GM23338 (cell line): ENCODE results near the gene AANAT.

ENCODE experiments used
- CREB1 ChIP-seq: fragments of 250-450 bp; sonication (Bioruptor Pico); IDR thresholded peaks from 2 replicates; pipeline ENCODE4 v1.5.0; 2020; ENCODE audit warnings: low read depth, mild to moderate bottlenecking, moderate library complexity
- CTCF ChIP-seq, 2 experiments: fragments of 200-600 bp in 1 of 2; sonication (generic) in 1 of 2; conservative IDR thresholded peaks; 2 replicates each; pipeline versions ENCODE4 v1.5.1 to v1.6.1; 2016 to 2017; ENCODE audit warnings: antibody characterized with exemption in 2 of 2, low read depth in 2 of 2, mild to moderate bottlenecking in 2 of 2, moderate library complexity in 1 of 2
- ETS1 ChIP-seq: IDR thresholded peaks from 2 replicates; pipeline ENCODE4 v1.6.1; 2016; ENCODE audit warnings: antibody characterized with exemption
- EZH2phosphoT487 ChIP-seq: fragments of 200-600 bp; sonication (generic); IDR thresholded peaks from one replicate; pipeline ENCODE4 v1.8.1; 2018; ENCODE audit warnings: antibody characterized with exemption; ENCODE audit not compliant: unreplicated experiment
- JUNB ChIP-seq: IDR thresholded peaks from one replicate; pipeline ENCODE4 v1.6.1; 2016; ENCODE audit warnings: antibody characterized with exemption; ENCODE audit not compliant: unreplicated experiment
- POLR2AphosphoS5 ChIP-seq: IDR thresholded peaks from 2 replicates; pipeline ENCODE4 v1.6.1; 2016; ENCODE audit warnings: antibody characterized with exemption, low read depth
- STAT1 ChIP-seq: IDR thresholded peaks from one replicate; pipeline ENCODE4 v1.6.1; 2016; ENCODE audit warnings: antibody characterized with exemption; ENCODE audit not compliant: unreplicated experiment
- TF ChIP-seq, protein P1 (sequence below): fragments of 250-450 bp; sonication (Bioruptor Pico); IDR thresholded peaks from 2 replicates; pipeline ENCODE4 v1.5.0; 2020; ENCODE audit warnings: mild to moderate bottlenecking, moderate library complexity
- TF ChIP-seq, protein P2 (sequence below): IDR thresholded peaks from one replicate; pipeline ENCODE4 v1.6.1; 2018; ENCODE audit warnings: antibody characterized with exemption; ENCODE audit not compliant: unreplicated experiment

GRCh38 chr17:76501018-76501826 is 33.8 kb downstream of the AANAT start, which contains the start of gene RHBDF2:
- no peak for TF ChIP-seq CREB1 (CRISPR knock-in tag)
- TF ChIP-seq CTCF (conservative IDR thresholded peaks at IDR 0.05; ENCODE audit: low read depth in 2 of 2), result no peak
- TF ChIP-seq STAT1, result no peak
- TF ChIP-seq POLR2AphosphoS5, result peak; percentile 82
- TF ChIP-seq, protein P1, sequence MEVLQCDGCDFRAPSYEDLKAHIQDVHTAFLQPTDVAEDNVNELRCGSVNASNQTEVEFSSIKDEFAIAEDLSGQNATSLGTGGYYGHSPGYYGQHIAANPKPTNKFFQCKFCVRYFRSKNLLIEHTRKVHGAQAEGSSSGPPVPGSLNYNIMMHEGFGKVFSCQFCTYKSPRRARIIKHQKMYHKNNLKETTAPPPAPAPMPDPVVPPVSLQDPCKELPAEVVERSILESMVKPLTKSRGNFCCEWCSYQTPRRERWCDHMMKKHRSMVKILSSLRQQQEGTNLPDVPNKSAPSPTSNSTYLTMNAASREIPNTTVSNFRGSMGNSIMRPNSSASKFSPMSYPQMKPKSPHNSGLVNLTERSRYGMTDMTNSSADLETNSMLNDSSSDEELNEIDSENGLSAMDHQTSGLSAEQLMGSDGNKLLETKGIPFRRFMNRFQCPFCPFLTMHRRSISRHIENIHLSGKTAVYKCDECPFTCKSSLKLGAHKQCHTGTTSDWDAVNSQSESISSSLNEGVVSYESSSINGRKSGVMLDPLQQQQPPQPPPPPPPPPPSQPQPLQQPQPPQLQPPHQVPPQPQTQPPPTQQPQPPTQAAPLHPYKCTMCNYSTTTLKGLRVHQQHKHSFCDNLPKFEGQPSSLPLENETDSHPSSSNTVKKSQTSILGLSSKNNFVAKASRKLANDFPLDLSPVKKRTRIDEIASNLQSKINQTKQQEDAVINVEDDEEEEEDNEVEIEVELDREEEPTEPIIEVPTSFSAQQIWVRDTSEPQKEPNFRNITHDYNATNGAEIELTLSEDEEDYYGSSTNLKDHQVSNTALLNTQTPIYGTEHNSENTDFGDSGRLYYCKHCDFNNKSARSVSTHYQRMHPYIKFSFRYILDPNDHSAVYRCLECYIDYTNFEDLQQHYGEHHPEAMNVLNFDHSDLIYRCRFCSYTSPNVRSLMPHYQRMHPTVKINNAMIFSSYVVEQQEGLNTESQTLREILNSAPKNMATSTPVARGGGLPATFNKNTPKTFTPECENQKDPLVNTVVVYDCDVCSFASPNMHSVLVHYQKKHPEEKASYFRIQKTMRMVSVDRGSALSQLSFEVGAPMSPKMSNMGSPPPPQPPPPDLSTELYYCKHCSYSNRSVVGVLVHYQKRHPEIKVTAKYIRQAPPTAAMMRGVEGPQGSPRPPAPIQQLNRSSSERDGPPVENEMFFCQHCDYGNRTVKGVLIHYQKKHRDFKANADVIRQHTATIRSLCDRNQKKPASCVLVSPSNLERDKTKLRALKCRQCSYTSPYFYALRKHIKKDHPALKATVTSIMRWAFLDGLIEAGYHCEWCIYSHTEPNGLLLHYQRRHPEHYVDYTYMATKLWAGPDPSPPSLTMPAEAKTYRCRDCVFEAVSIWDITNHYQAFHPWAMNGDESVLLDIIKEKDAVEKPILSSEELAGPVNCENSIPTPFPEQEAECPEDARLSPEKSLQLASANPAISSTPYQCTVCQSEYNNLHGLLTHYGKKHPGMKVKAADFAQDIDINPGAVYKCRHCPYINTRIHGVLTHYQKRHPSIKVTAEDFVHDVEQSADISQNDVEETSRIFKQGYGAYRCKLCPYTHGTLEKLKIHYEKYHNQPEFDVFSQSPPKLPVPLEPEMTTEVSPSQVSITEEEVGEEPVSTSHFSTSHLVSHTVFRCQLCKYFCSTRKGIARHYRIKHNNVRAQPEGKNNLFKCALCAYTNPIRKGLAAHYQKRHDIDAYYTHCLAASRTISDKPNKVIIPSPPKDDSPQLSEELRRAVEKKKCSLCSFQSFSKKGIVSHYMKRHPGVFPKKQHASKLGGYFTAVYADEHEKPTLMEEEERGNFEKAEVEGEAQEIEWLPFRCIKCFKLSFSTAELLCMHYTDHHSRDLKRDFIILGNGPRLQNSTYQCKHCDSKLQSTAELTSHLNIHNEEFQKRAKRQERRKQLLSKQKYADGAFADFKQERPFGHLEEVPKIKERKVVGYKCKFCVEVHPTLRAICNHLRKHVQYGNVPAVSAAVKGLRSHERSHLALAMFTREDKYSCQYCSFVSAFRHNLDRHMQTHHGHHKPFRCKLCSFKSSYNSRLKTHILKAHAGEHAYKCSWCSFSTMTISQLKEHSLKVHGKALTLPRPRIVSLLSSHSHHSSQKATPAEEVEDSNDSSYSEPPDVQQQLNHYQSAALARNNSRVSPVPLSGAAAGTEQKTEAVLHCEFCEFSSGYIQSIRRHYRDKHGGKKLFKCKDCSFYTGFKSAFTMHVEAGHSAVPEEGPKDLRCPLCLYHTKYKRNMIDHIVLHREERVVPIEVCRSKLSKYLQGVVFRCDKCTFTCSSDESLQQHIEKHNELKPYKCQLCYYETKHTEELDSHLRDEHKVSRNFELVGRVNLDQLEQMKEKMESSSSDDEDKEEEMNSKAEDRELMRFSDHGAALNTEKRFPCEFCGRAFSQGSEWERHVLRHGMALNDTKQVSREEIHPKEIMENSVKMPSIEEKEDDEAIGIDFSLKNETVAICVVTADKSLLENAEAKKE, result no peak
- TF ChIP-seq ETS1, result no peak
- TF ChIP-seq, protein P2, sequence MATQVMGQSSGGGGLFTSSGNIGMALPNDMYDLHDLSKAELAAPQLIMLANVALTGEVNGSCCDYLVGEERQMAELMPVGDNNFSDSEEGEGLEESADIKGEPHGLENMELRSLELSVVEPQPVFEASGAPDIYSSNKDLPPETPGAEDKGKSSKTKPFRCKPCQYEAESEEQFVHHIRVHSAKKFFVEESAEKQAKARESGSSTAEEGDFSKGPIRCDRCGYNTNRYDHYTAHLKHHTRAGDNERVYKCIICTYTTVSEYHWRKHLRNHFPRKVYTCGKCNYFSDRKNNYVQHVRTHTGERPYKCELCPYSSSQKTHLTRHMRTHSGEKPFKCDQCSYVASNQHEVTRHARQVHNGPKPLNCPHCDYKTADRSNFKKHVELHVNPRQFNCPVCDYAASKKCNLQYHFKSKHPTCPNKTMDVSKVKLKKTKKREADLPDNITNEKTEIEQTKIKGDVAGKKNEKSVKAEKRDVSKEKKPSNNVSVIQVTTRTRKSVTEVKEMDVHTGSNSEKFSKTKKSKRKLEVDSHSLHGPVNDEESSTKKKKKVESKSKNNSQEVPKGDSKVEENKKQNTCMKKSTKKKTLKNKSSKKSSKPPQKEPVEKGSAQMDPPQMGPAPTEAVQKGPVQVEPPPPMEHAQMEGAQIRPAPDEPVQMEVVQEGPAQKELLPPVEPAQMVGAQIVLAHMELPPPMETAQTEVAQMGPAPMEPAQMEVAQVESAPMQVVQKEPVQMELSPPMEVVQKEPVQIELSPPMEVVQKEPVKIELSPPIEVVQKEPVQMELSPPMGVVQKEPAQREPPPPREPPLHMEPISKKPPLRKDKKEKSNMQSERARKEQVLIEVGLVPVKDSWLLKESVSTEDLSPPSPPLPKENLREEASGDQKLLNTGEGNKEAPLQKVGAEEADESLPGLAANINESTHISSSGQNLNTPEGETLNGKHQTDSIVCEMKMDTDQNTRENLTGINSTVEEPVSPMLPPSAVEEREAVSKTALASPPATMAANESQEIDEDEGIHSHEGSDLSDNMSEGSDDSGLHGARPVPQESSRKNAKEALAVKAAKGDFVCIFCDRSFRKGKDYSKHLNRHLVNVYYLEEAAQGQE, result no peak
- TF ChIP-seq JUNB, result no peak
- TF ChIP-seq EZH2phosphoT487, result no peak
